H7 (cell line): ENCODE measurements around the gene TUBG1. TPM values are rescaled to one million over a fixed set of nuclear protein-coding genes. Genes with fewer than 3 reads are reported as not detected.

Experiments
- DNase-seq: peaks from one replicate; pipeline ENCODE4 v3.0.0; 2012
- H3K27me3 ChIP-seq: 2 replicates; pipeline ENCODE4 v1.6.0; 2011; ENCODE audit warnings: mild to moderate bottlenecking, low read length; ENCODE audit not compliant: control insufficient read depth, insufficient read depth
- H3K36me3 ChIP-seq: replicated peaks from 2 replicates; pipeline ENCODE4 v1.5.1; 2011; ENCODE audit warnings: low read length; ENCODE audit not compliant: control insufficient read depth, insufficient read depth
- H3K4me3 ChIP-seq: 2 replicates; pipeline ENCODE4 v1.5.1; 2011; ENCODE audit warnings: low read depth, mild to moderate bottlenecking, control low read depth, low read length, moderate library complexity; ENCODE audit not compliant: insufficient read depth
- total RNA-seq: library from RNA; depleted of rRNA; stranded (reverse); fragments of >200 nt; shearing (Covaris generic); gene quantifications from 2 replicates; pipeline ENCODE4 v1.2.3, GENCODE V29; 2014; rRNA removed

The TUBG1 gene
- total RNA-seq, 1 experiment from 2014 or later: 158 TPM

DNA sequence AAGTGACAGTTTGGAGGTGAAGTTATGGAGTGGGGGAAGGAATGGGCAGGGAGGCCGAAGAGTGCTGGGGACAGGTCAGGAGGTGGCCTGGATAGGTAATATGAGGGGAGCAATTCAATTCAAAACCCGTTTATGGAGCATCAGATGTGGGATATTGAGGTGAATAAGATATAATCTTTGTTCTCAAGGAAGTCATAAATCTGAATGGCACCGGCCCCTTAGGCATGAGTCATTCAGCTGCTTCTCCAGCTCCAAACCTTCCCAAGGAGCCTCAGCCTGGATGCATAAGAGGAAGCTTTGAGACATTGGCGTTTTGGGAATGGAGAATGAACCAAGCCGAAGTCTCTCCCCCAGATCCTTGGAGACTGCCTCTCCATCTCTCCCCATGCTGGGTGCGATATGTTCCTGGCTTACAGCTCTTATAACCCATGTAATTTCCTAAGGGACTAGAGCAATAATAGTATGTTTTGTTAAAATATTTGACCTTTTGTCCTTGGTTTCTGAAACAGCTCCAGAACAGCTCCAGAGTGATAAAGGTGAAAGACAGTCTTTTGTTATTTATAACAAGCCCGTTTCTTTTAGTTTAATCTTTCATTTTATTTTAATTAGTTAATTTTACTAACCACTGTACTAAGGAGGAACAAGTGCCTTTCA, 51.3 kb downstream of the TUBG1 start:
- no peaks in the 10 kb centered on the region for H3K27me3 ChIP-seq
- no peak overlapping the region for H3K4me3 ChIP-seq
- H3K36me3 ChIP-seq: peaks cover 5% of the 10 kb centered on the region
- peak; percentile 25 for DNase-seq

Other genes with a start within 250 kb of the TUBG1 start
- 54.6 and 101 TPM in 2 replicates for gene STAT3, start 221.2 kb upstream of the TUBG1 start, total RNA-seq
- gene CAVIN1, start 186.4 kb upstream of the TUBG1 start, total RNA-seq: 18.6 and 26.9 TPM in 2 replicates
- 21.0 and 21.7 TPM in 2 replicates for gene ATP6V0A1, start 150.8 kb upstream of the TUBG1 start, total RNA-seq
- 36.9 and 43.9 TPM in 2 replicates for gene NAGLU, start 73.4 kb upstream of the TUBG1 start, total RNA-seq
- gene HSD17B1, start 56.8 kb upstream of the TUBG1 start, total RNA-seq: 1.1 and 2.9 TPM in 2 replicates
- 56.1 and 59.2 TPM in 2 replicates for gene COASY, start 47.5 kb upstream of the TUBG1 start, total RNA-seq
- 29.4 and 35.0 TPM in 2 replicates for gene MLX, start 42.6 kb upstream of the TUBG1 start, total RNA-seq
- 14.7 and 17.0 TPM in 2 replicates for gene PSMC3IP, start 32.0 kb upstream of the TUBG1 start, total RNA-seq
- gene RETREG3, start 309 bp upstream of the TUBG1 start, total RNA-seq: 39.4 and 51.7 TPM in 2 replicates
- gene TUBG2, start 49.6 kb downstream of the TUBG1 start, total RNA-seq: 15.0 and 20.5 TPM in 2 replicates
- 37.2 and 47.2 TPM in 2 replicates for gene PLEKHH3, start 67.3 kb downstream of the TUBG1 start, total RNA-seq
- 4.8 and 6.2 TPM in 2 replicates for gene CCR10, start 72.2 kb downstream of the TUBG1 start, total RNA-seq
- gene CNTNAP1, start 72.8 kb downstream of the TUBG1 start, total RNA-seq: 6.1 and 12.0 TPM in 2 replicates
- gene EZH1, start 135.4 kb downstream of the TUBG1 start, total RNA-seq: 13.9 and 26.4 TPM in 2 replicates
- gene RAMP2, start 151.5 kb downstream of the TUBG1 start, total RNA-seq: 10.8 and 13.5 TPM in 2 replicates
- gene VPS25, start 163.8 kb downstream of the TUBG1 start, total RNA-seq: 146 and 152 TPM in 2 replicates
- gene WNK4, start 170.9 kb downstream of the TUBG1 start, total RNA-seq: 0.24 and 0.44 TPM in 2 replicates
- 75.9 and 89.7 TPM in 2 replicates for gene COA3, start 189.0 kb downstream of the TUBG1 start, total RNA-seq
- 0.17 TPM in 1 of 2 replicates, not detected in the other for gene CNTD1, start 189.2 kb downstream of the TUBG1 start, total RNA-seq
- 52.4 and 55.6 TPM in 2 replicates for gene BECN1, start 214.6 kb downstream of the TUBG1 start, total RNA-seq
- gene PSME3, start 223.7 kb downstream of the TUBG1 start, total RNA-seq: 113 and 121 TPM in 2 replicates
- 1.9 and 6.0 TPM in 2 replicates for gene AOC2, start 234.9 kb downstream of the TUBG1 start, total RNA-seq
- gene AOC3, start 241.5 kb downstream of the TUBG1 start, total RNA-seq: 0.31 and 3.5 TPM in 2 replicates